Keratinocyte (primary cell): ENCODE results near the gene BDKRB2. TPM values are rescaled to one million over a fixed set of nuclear protein-coding genes. Genes with fewer than 3 reads are reported as not detected.

Experiments used
- DNase-seq: peaks from one replicate; pipeline ENCODE4 v3.0.0-alpha.2; 2011; ENCODE audit warnings: low read depth, missing footprints, low spot score
- FAIRE-seq: peaks from 2 replicates; lab custom pipeline; 2011; peaks lifted over from hg19 to GRCh38; lab: Jason Lieb, UNC
- H2AFZ ChIP-seq: 2 replicates; pipeline ENCODE4 v1.6.0; 2012; ENCODE audit warnings: low read length, control low read depth, inconsistent platforms; ENCODE audit not compliant: control insufficient read depth
- H3K27ac ChIP-seq: 2 replicates; pipeline ENCODE4 v1.5.1; 2011; ENCODE audit warnings: low read length; ENCODE audit not compliant: control insufficient read depth, insufficient read depth
- H3K27me3 ChIP-seq: 3 replicates; pipeline ENCODE4 v1.6.0; 2011; ENCODE audit warnings: low read length; ENCODE audit not compliant: control insufficient read depth, insufficient read depth; ENCODE audit errors: extremely low read depth
- H3K36me3 ChIP-seq, 2 experiments: 2 replicates in 1 of 2; 3 replicates in 1 of 2; pipeline ENCODE4 v1.5.1; 2011; ENCODE audit warnings: low read length in 2 of 2, mild to moderate bottlenecking in 1 of 2; ENCODE audit not compliant: control insufficient read depth in 2 of 2, insufficient read depth in 2 of 2; ENCODE audit errors: extremely low read depth in 1 of 2
- H3K4me1 ChIP-seq: 3 replicates; pipeline ENCODE4 v1.5.1; 2011; ENCODE audit warnings: low read length; ENCODE audit not compliant: control insufficient read depth, insufficient read depth; ENCODE audit errors: extremely low read depth
- H3K4me2 ChIP-seq: 3 replicates; pipeline ENCODE4 v1.6.0; 2011; ENCODE audit warnings: low read depth, low read length; ENCODE audit not compliant: control insufficient read depth, insufficient read depth; ENCODE audit errors: extremely low read depth
- H3K4me3 ChIP-seq, 3 experiments: fragments of 200-600 bp in 1 of 3; sonication (generic) in 1 of 3; 2 replicates in 2 of 3; 3 replicates in 1 of 3; pipeline ENCODE4 v1.5.1; 2011 to 2016; ENCODE audit warnings: low read length in 3 of 3, mild to moderate bottlenecking in 3 of 3, control low read depth in 2 of 3, inconsistent platforms in 1 of 3, low read depth in 1 of 3, mixed read lengths in 1 of 3, mixed run types in 1 of 3, moderate library complexity in 1 of 3; ENCODE audit not compliant: control insufficient read depth in 2 of 3, insufficient read depth in 2 of 3; ENCODE audit errors: extremely low read depth in 1 of 3
- H3K79me2 ChIP-seq: 2 replicates; pipeline ENCODE4 v1.6.0; 2012; ENCODE audit warnings: low read length; ENCODE audit not compliant: control insufficient read depth, insufficient read depth
- H3K9ac ChIP-seq: 3 replicates; pipeline ENCODE4 v1.6.0; 2011; ENCODE audit warnings: low read length; ENCODE audit not compliant: control insufficient read depth, insufficient read depth; ENCODE audit errors: extremely low read depth
- H3K9me1 ChIP-seq: 3 replicates; pipeline ENCODE4 v1.6.0; 2011; ENCODE audit warnings: low read length; ENCODE audit not compliant: control insufficient read depth, insufficient read depth; ENCODE audit errors: extremely low read depth
- H3K9me3 ChIP-seq: 2 replicates; pipeline ENCODE4 v1.5.1; 2012; ENCODE audit warnings: low read depth, low read length; ENCODE audit not compliant: control insufficient read depth
- H4K20me1 ChIP-seq: 3 replicates; pipeline ENCODE4 v1.6.0; 2011; ENCODE audit warnings: low read length; ENCODE audit not compliant: control insufficient read depth, insufficient read depth; ENCODE audit errors: extremely low read depth
- EZH2 ChIP-seq: IDR thresholded peaks from one replicate; pipeline ENCODE4 v1.6.1; 2012; ENCODE audit warnings: inconsistent platforms, mild to moderate bottlenecking, low read length, moderate library complexity
- dilution Hi-C: fragments of 300-500 bp; cut with MboI; formaldehyde crosslinking; loops from one replicate; pipeline ENCODE4 v1.7.0; 2020; ENCODE audit warnings: low sequenced_read_pairs; ENCODE audit not compliant: extremely low pct_ligation_motif_present
- polyA plus RNA-seq, 5 experiments: library from polyadenylated mRNA; depleted of rRNA in 3 of 5; stranded (reverse) in 3 of 5; stranded (forward) in 1 of 5; unstranded in 1 of 5; fragments of >200 nt; gene quantifications; 1 replicate in 1 of 5; 2 replicates in 3 of 5; 3 replicates in 1 of 5; pipeline versions ENCODE4 v1.2.1 to v1.2.3, GENCODE V29; 2011 to 2012; ENCODE audit warnings: missing spikeins in 2 of 5, low read depth in 1 of 5, low replicate concordance in 1 of 5
- TF ChIP-seq, protein P1 (sequence below), 3 experiments: IDR thresholded peaks in 1 of 3; conservative IDR thresholded peaks in 1 of 3; optimal IDR thresholded peaks in 1 of 3; 2 replicates in 2 of 3; 3 replicates in 1 of 3; pipeline versions ENCODE3 to v1.5.1; 2011; ENCODE audit warnings: low read length in 3 of 3, mild to moderate bottlenecking in 3 of 3, moderate library complexity in 2 of 3, control low read depth in 1 of 3, inconsistent platforms in 1 of 3; ENCODE audit not compliant: insufficient read depth in 2 of 3; ENCODE audit errors: extremely low read depth in 1 of 3

BDKRB2 gene
- polyA plus RNA-seq, 1 donor (not counting 4 experiments of a cell fraction or from before 2014, with no cell fraction given) = 13.2 TPM

DNA sequence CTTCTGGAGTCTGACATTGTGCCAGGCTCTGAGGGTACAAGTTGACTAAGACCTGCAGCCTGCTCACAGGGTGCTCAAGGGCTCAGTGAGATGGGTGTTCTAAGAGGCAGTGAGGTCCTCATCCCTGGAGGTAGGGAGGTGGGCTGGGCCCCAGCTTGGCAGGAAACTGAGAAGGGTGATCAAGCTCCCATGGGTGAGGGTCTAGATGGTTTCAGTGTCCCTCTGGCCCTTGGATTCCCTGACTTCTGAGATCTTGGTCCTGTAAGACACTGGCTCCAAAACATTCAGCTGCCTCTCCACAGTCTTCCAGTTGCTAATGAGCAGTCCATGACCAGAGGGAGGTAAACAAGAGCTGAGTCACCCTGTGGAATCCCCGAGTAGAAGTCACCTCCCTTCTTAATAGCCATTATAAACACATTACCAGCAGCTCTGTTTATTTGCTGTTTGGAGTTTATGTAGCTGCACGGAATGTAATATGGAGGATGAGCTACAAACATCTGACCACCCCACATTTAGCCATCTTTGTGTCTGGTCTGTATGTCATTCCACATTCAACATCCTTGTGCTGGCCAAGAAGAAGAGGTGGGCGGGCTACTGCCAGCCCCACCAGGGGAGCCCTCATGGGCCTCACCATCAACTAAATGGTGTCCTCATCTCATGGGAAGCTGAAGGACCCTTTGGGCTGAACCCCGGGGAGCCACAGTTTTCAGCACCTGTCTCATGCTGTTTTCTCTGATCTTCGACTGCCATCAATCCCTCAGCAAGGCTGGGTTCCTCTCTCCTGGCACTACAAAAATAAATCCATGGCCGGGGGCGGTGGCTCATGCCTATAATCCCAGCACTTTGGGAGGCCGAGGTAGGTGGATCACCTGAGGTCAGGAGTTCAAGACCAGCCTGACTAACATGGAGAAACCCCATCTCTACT lies 37.2 kb upstream of the BDKRB2 start:
- TF ChIP-seq EZH2 = no peak
- TF ChIP-seq, protein P1, sequence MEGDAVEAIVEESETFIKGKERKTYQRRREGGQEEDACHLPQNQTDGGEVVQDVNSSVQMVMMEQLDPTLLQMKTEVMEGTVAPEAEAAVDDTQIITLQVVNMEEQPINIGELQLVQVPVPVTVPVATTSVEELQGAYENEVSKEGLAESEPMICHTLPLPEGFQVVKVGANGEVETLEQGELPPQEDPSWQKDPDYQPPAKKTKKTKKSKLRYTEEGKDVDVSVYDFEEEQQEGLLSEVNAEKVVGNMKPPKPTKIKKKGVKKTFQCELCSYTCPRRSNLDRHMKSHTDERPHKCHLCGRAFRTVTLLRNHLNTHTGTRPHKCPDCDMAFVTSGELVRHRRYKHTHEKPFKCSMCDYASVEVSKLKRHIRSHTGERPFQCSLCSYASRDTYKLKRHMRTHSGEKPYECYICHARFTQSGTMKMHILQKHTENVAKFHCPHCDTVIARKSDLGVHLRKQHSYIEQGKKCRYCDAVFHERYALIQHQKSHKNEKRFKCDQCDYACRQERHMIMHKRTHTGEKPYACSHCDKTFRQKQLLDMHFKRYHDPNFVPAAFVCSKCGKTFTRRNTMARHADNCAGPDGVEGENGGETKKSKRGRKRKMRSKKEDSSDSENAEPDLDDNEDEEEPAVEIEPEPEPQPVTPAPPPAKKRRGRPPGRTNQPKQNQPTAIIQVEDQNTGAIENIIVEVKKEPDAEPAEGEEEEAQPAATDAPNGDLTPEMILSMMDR (optimal IDR thresholded peaks at IDR 0.05 in 1 of 3, IDR thresholded peaks at IDR 0.05 in 1 of 3, conservative IDR thresholded peaks at IDR 0.05 in 1 of 3; ENCODE audit: extremely low read depth in 1 of 3, insufficient read depth in 2 of 3, low read length in 3 of 3) = no peak
- dilution Hi-C loops = no loop called here
- no peaks in the 10 kb centered on the region for H3K27me3 ChIP-seq
- no peaks in the 10 kb centered on the region for H3K9me3 ChIP-seq
- DNase-seq = peak; percentile 25
- H2AFZ ChIP-seq = no peak overlapping the region
- no peak overlapping the region for H3K27ac ChIP-seq
- peaks cover 6% of the 10 kb centered on the region for H3K4me1 ChIP-seq
- H3K36me3 ChIP-seq = no peaks in the 10 kb centered on the region
- no peaks in the 10 kb centered on the region for H3K79me2 ChIP-seq
- H3K4me3 ChIP-seq = no peak overlapping the region
- FAIRE-seq = peak; percentile 64
- no peak overlapping the region for H3K9ac ChIP-seq
- no peaks in the 10 kb centered on the region for H4K20me1 ChIP-seq
- H3K4me2 ChIP-seq = no peak overlapping the region
- H3K9me1 ChIP-seq = no peaks in the 10 kb centered on the region

- Histone ChIP-seq H3K4me2 (no peak overlapping the region), H3K9me3 (no peaks in the 10 kb centered on the region), H3K27me3 (no peaks in the 10 kb centered on the region), H3K9ac (no peak overlapping the region), H3K4me1 (peaks cover 6% of the 10 kb centered on the region), H2AFZ (no peak overlapping the region), H3K36me3 (no peaks in the 10 kb centered on the region), H4K20me1 (no peaks in the 10 kb centered on the region), H3K27ac (no peak overlapping the region), H3K4me3 (no peak overlapping the region), H3K79me2 (no peaks in the 10 kb centered on the region), H3K9me1 (no peaks in the 10 kb centered on the region)
- DNase-seq (no peak), FAIRE-seq (no peak)
- dilution Hi-C loops = no loop called here
- TF ChIP-seq, protein P1 (optimal IDR thresholded peaks at IDR 0.05 in 1 of 3, IDR thresholded peaks at IDR 0.05 in 1 of 3, conservative IDR thresholded peaks at IDR 0.05 in 1 of 3; ENCODE audit: extremely low read depth in 1 of 3, insufficient read depth in 2 of 3, low read length in 3 of 3) = no peak
- no peak for TF ChIP-seq EZH2
Measured at GRCh38 chr14:96168581-96168980, 36.1 kb upstream of the BDKRB2 start.
